ENCODE data around the gene RSU1. TPM values are rescaled to one million over a fixed set of nuclear protein-coding genes. Genes with fewer than 3 reads are reported as not detected.

RSU1 gene
- total RNA-seq, 1 donor from 2014 or later, result 33.7 TPM

- peaks cover 9% of the 10 kb centered on the region for H3K36me3 Mint-ChIP-seq (ENCODE audit: low read depth)
- DNase-seq (ENCODE audit: low read depth, low spot score), result no peak
- no peaks in the 10 kb centered on the region for H3K27me3 Mint-ChIP-seq (ENCODE audit: low read depth)
- H3K9me3 Mint-ChIP-seq, result peaks cover 7% of the 10 kb centered on the region
- H3K27ac Mint-ChIP-seq (ENCODE audit: unreplicated experiment), result no peak overlapping the region
- TF ChIP-seq, protein P1, sequence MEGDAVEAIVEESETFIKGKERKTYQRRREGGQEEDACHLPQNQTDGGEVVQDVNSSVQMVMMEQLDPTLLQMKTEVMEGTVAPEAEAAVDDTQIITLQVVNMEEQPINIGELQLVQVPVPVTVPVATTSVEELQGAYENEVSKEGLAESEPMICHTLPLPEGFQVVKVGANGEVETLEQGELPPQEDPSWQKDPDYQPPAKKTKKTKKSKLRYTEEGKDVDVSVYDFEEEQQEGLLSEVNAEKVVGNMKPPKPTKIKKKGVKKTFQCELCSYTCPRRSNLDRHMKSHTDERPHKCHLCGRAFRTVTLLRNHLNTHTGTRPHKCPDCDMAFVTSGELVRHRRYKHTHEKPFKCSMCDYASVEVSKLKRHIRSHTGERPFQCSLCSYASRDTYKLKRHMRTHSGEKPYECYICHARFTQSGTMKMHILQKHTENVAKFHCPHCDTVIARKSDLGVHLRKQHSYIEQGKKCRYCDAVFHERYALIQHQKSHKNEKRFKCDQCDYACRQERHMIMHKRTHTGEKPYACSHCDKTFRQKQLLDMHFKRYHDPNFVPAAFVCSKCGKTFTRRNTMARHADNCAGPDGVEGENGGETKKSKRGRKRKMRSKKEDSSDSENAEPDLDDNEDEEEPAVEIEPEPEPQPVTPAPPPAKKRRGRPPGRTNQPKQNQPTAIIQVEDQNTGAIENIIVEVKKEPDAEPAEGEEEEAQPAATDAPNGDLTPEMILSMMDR (conservative IDR thresholded peaks at IDR 0.05), result no peak
- peaks cover 20% of the 10 kb centered on the region for H3K4me1 Mint-ChIP-seq
- H3K4me3 Mint-ChIP-seq, result no peak overlapping the region
These were observed 143.8 kb downstream of the RSU1 start for GRCh38 chr10:16673443-16673842.

GRCh38 chr10:16663444-16663843 lies 153.8 kb downstream of the RSU1 start:
- TF ChIP-seq, protein P1 (conservative IDR thresholded peaks at IDR 0.05), result no peak
- H3K36me3 Mint-ChIP-seq (ENCODE audit: low read depth), result no peaks in the 10 kb centered on the region
- H3K27ac Mint-ChIP-seq (ENCODE audit: unreplicated experiment), result no peak overlapping the region
- H3K4me3 Mint-ChIP-seq, result no peak overlapping the region
- no peaks in the 10 kb centered on the region for H3K4me1 Mint-ChIP-seq
- H3K9me3 Mint-ChIP-seq, result no peaks in the 10 kb centered on the region
- DNase-seq (ENCODE audit: low read depth, low spot score), result no peak
- no peaks in the 10 kb centered on the region for H3K27me3 Mint-ChIP-seq (ENCODE audit: low read depth)

- DNase-seq (ENCODE audit: low read depth, low spot score), result no peak
- Mint-ChIP-seq H3K27me3 (ENCODE audit: low read depth) (no peaks in the 10 kb centered on the region), H3K27ac (ENCODE audit: unreplicated experiment) (no peak overlapping the region), H3K9me3 (no peaks in the 10 kb centered on the region), H3K4me1 (no peaks in the 10 kb centered on the region), H3K4me3 (no peak overlapping the region), H3K36me3 (ENCODE audit: low read depth) (no peaks in the 10 kb centered on the region)
- TF ChIP-seq, protein P1 (conservative IDR thresholded peaks at IDR 0.05), result no peak
These were observed 154.3 kb downstream of the RSU1 start for GRCh38 chr10:16662923-16663322.

GRCh38 chr10:16656895-16657294 lies 160.3 kb downstream of the RSU1 start:
- no peak for DNase-seq (ENCODE audit: low read depth, low spot score)
- no peaks in the 10 kb centered on the region for H3K27me3 Mint-ChIP-seq (ENCODE audit: low read depth)

GRCh38 chr10:16653224-16653623 lies 164.0 kb downstream of the RSU1 start:
- H3K4me3 Mint-ChIP-seq, result no peak overlapping the region
- TF ChIP-seq, protein P1 (conservative IDR thresholded peaks at IDR 0.05), result no peak
- no peaks in the 10 kb centered on the region for H3K27me3 Mint-ChIP-seq (ENCODE audit: low read depth)
- H3K4me1 Mint-ChIP-seq, result peaks cover 8% of the 10 kb centered on the region
- no peak overlapping the region for H3K27ac Mint-ChIP-seq (ENCODE audit: unreplicated experiment)
- H3K36me3 Mint-ChIP-seq (ENCODE audit: low read depth), result no peaks in the 10 kb centered on the region
- no peaks in the 10 kb centered on the region for H3K9me3 Mint-ChIP-seq
- no peak for DNase-seq (ENCODE audit: low read depth, low spot score)

More at GRCh38 chr10:16656895-16657294, 160.3 kb downstream of the RSU1 start:
- no peaks in the 10 kb centered on the region for H3K4me1 Mint-ChIP-seq
- no peak overlapping the region for H3K4me3 Mint-ChIP-seq
- no peak overlapping the region for H3K27ac Mint-ChIP-seq (ENCODE audit: unreplicated experiment)
- H3K36me3 Mint-ChIP-seq (ENCODE audit: low read depth), result no peaks in the 10 kb centered on the region
- TF ChIP-seq, protein P1 (conservative IDR thresholded peaks at IDR 0.05), result no peak
- H3K9me3 Mint-ChIP-seq, result no peaks in the 10 kb centered on the region

GRCh38 chr10:16652154-16652553 lies 165.1 kb downstream of the RSU1 start:
- Mint-ChIP-seq H3K9me3 (no peaks in the 10 kb centered on the region), H3K4me3 (no peak overlapping the region), H3K4me1 (peaks cover 8% of the 10 kb centered on the region), H3K36me3 (ENCODE audit: low read depth) (no peaks in the 10 kb centered on the region), H3K27me3 (ENCODE audit: low read depth) (no peaks in the 10 kb centered on the region), H3K27ac (ENCODE audit: unreplicated experiment) (no peak overlapping the region)
- DNase-seq (ENCODE audit: low read depth, low spot score), result no peak
- TF ChIP-seq, protein P1 (conservative IDR thresholded peaks at IDR 0.05), result no peak
